GM23338 (cell line): ENCODE results near the gene USP33. TPM values are rescaled to one million over a fixed set of nuclear protein-coding genes. Genes with fewer than 3 reads are reported as not detected.

ENCODE experiments used
- ATAC-seq: fragments of 200-7000 bp; cut with Tn5 transposase; 3 replicates; pipeline ENCODE4 v1.9.1; 2020
- DNase-seq: peaks from one replicate; pipeline ENCODE4 v3.0.0-alpha.2; 2015; ENCODE audit warnings: low spot score
- H2AFZ ChIP-seq: fragments of 200-600 bp; sonication (generic); 2 replicates; pipeline ENCODE4 v1.8.0; 2016; ENCODE audit warnings: antibody characterized with exemption, mild to moderate bottlenecking, moderate library complexity
- H3F3A ChIP-seq: fragments of 200-600 bp; sonication (generic); replicated peaks from 2 replicates; pipeline ENCODE4 v1.8.0; 2017; ENCODE audit warnings: antibody characterized with exemption, mixed run types, low read depth
- H3K27ac ChIP-seq: fragments of 200-600 bp; sonication (generic); 2 replicates; pipeline ENCODE4 v1.6.1; 2016; ENCODE audit warnings: low read depth
- H3K27me3 ChIP-seq: fragments of 200-600 bp; sonication (generic); 2 replicates; pipeline ENCODE4 v1.8.0; 2016; ENCODE audit warnings: mild to moderate bottlenecking, mixed run types, moderate library complexity; ENCODE audit not compliant: insufficient read depth
- H3K36me3 ChIP-seq: fragments of 200-600 bp; sonication (generic); 2 replicates; pipeline ENCODE4 v1.8.0; 2016; ENCODE audit warnings: mild to moderate bottlenecking; ENCODE audit not compliant: insufficient read depth
- H3K4me1 ChIP-seq: fragments of 200-600 bp; sonication (generic); 2 replicates; pipeline ENCODE4 v1.8.0; 2016; ENCODE audit warnings: mild to moderate bottlenecking, moderate library complexity; ENCODE audit not compliant: insufficient read depth
- H3K4me2 ChIP-seq: fragments of 200-600 bp; sonication (generic); 2 replicates; pipeline ENCODE4 v1.7.1; 2017; ENCODE audit warnings: mixed run types
- H3K4me3 ChIP-seq: fragments of 200-600 bp; sonication (generic); 2 replicates; pipeline ENCODE4 v1.6.1; 2016; ENCODE audit warnings: mixed run types
- H3K79me2 ChIP-seq: fragments of 200-600 bp; sonication (generic); replicated peaks from 2 replicates; pipeline ENCODE4 v1.8.0; 2017; ENCODE audit warnings: mild to moderate bottlenecking; ENCODE audit not compliant: insufficient read depth
- H3K9me2 ChIP-seq: fragments of 200-600 bp; sonication (generic); 2 replicates; pipeline ENCODE4 v1.8.0; 2017; ENCODE audit not compliant: insufficient read depth
- H4K20me1 ChIP-seq: fragments of 200-600 bp; sonication (generic); replicated peaks from 2 replicates; pipeline ENCODE4 v1.8.0; 2017; ENCODE audit warnings: mild to moderate bottlenecking; ENCODE audit not compliant: insufficient read depth
- H3K27ac Mint-ChIP-seq: 2 replicates; pipeline ENCODE4 v1.8.0; 2020; ENCODE audit warnings: inconsistent platforms, mild to moderate bottlenecking, moderate library complexity, mixed read lengths
- H3K27me3 Mint-ChIP-seq: 3 replicates; pipeline ENCODE4 v1.8.0; 2022; ENCODE audit warnings: low read depth, mild to moderate bottlenecking, moderate library complexity, mixed read lengths, inconsistent platforms; ENCODE audit not compliant: insufficient read depth, poor library complexity
- H3K36me3 Mint-ChIP-seq: 3 replicates; pipeline ENCODE4 v1.8.0; 2021; ENCODE audit warnings: low read depth, mild to moderate bottlenecking, inconsistent platforms, moderate library complexity, mixed read lengths
- H3K4me1 Mint-ChIP-seq: 3 replicates; pipeline ENCODE4 v1.8.0; 2020; ENCODE audit warnings: mild to moderate bottlenecking, inconsistent platforms, mixed read lengths
- H3K4me3 Mint-ChIP-seq: 3 replicates; pipeline ENCODE4 v1.8.0; 2021; ENCODE audit warnings: moderate library complexity, mild to moderate bottlenecking, inconsistent platforms, mixed read lengths
- H3K9me3 Mint-ChIP-seq: 3 replicates; pipeline ENCODE4 v1.8.0; 2020; ENCODE audit warnings: moderate library complexity, mild to moderate bottlenecking, inconsistent platforms, mixed read lengths
- CTCF ChIP-seq, 2 experiments: fragments of 200-600 bp in 1 of 2; sonication (generic) in 1 of 2; conservative IDR thresholded peaks; 2 replicates each; pipeline versions ENCODE4 v1.5.1 to v1.6.1; 2016 to 2017; ENCODE audit warnings: antibody characterized with exemption in 2 of 2, low read depth in 2 of 2, mild to moderate bottlenecking in 2 of 2, moderate library complexity in 1 of 2
- ETS1 ChIP-seq: IDR thresholded peaks from 2 replicates; pipeline ENCODE4 v1.6.1; 2016; ENCODE audit warnings: antibody characterized with exemption
- NANOG ChIP-seq: IDR thresholded peaks from 2 replicates; pipeline ENCODE4 v1.6.1; 2016; ENCODE audit warnings: antibody characterized with exemption, borderline replicate concordance
- POLR2AphosphoS5 ChIP-seq: IDR thresholded peaks from 2 replicates; pipeline ENCODE4 v1.6.1; 2016; ENCODE audit warnings: antibody characterized with exemption, low read depth
- STAT1 ChIP-seq: IDR thresholded peaks from one replicate; pipeline ENCODE4 v1.6.1; 2016; ENCODE audit warnings: antibody characterized with exemption; ENCODE audit not compliant: unreplicated experiment
- ZNF114 ChIP-seq: fragments of 250-450 bp; sonication (Bioruptor Pico); IDR thresholded peaks from 2 replicates; pipeline ENCODE4 v1.5.0; 2020; ENCODE audit warnings: mild to moderate bottlenecking, moderate library complexity
- long read RNA-seq: library from polyadenylated mRNA; unstranded; transcript quantifications from one replicate; pipeline ENCODE4 v2.0.0, GENCODE V29; 2020; ENCODE audit not compliant: unreplicated experiment
- polyA plus RNA-seq: library from polyadenylated mRNA; unstranded; fragments of >200 nt; fragmentation: Nextera tagmentation; extraction: Ambion mirVana; gene quantifications from 2 replicates; pipeline ENCODE4 v1.2.1, GENCODE V29; 2016
- total RNA-seq: library from RNA; depleted of rRNA; stranded (reverse); fragments of >200 nt; shearing (Covaris generic); gene quantifications from 2 replicates; pipeline ENCODE4 v1.2.3, GENCODE V29; 2014; rRNA removed
- TF ChIP-seq, protein P1 (sequence below): IDR thresholded peaks from one replicate; pipeline ENCODE4 v1.6.1; 2018; ENCODE audit warnings: antibody characterized with exemption; ENCODE audit not compliant: unreplicated experiment

The USP33 gene
- total RNA-seq (61.9 and 63.9 TPM in 2 replicates), polyA plus RNA-seq (36.6 and 42.4 TPM in 2 replicates)
- long read RNA-seq, partial matches to known transcripts: 14 of 20 reads
- long read RNA-seq, other reads (novel, unspliced or antisense): 5 of 20 reads

DNA sequence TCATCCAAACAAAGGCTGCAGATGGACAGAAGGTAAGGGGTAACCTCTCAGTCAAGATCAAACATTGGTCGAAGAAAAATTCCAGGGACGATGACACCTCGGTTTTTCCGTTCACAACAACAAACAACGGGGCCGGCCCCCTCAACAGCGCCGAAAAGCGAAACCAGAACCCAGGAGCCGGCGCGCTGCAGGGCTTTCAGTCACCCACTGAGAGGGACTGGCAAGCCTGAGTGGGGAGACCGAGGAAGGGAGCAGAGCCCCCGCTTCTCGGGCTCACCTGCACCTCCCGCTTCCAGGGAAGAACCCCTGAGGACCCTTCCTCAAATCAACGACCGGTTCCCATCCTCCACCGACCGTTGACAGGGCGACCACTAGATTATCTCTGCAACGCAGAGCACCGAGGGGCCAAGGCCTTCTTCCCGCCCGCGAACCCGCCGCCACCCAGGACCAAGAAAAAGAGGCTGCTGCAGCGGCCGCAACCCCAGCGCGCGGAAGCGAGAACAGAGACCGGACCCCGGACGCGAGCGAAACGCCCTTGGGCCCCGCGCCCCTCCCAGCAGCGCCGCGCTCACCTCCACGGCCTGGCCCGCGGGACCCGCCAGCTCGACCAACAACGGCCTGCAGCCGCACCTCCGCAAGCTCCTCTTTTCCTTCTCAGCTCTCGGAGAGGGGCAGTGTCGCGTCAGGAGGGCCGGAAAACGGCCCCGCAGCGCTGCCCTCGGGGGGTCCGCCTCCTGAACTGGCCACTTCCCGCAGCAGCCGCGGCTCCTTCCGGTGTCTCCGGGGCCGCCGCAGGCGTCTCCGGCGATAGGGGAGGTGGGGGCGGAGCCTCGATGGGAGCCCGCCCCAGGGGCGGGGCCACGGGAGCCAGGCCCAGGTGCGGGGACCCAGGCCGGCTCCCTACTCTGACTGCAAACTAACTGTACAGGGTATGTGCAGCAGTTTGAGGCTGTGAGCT, at the start of gene USP33:
TSS of gene USP33 (minus strand) at position 782 of the 958 bp plus-strand sequence. CDS start 18,155 bp downstream, outside the sequence.
- peak within 1 kb of the TSS; percentile 94 for H3K4me2 ChIP-seq
- H3K9me2 ChIP-seq: no peaks in the 10 kb centered on the region
- peaks cover 22% of the 10 kb centered on the region for H4K20me1 ChIP-seq
- ATAC-seq (peak; percentile 96), DNase-seq (peak; percentile 96)
- TF ChIP-seq POLR2AphosphoS5: peak; percentile 82
- TF ChIP-seq ETS1: peak; percentile 57; the same call in 1 of the 2 replicates
- TF ChIP-seq NANOG: no peak
- Mint-ChIP-seq H3K4me1 (peaks cover 21% of the 10 kb centered on the region), H3K27ac (peak within 1 kb of the TSS; percentile 92), H3K36me3 (no peaks in the 10 kb centered on the region; the same call in 2 of the 3 replicates), H3K27me3 (peaks cover 2% of the 10 kb centered on the region), H3K9me3 (no peaks in the 10 kb centered on the region), H3K4me3 (peak within 1 kb of the TSS; percentile 93)
- H3K4me3 ChIP-seq: peak within 1 kb of the TSS; percentile 78
- H2AFZ ChIP-seq: peak within 1 kb of the TSS; percentile 94
- H3K79me2 ChIP-seq: peaks cover 47% of the 10 kb centered on the region
- H3F3A ChIP-seq: 0 out of 2 replicates have a peak, but pooled peaks cover 5% of the 10 kb centered on the region
- peaks cover 12% of the 10 kb centered on the region for H3K4me1 ChIP-seq
- no peaks in the 10 kb centered on the region for H3K27me3 ChIP-seq
- H3K36me3 ChIP-seq: no peaks in the 10 kb centered on the region
- H3K27ac ChIP-seq: peak within 1 kb of the TSS; percentile 95

GRCh38 chr1:77803371-77803770, 43.7 kb upstream of the USP33 start:
- Histone ChIP-seq H3K27ac (no peak overlapping the region), H3K27me3 (no peaks in the 10 kb centered on the region), H3K4me1 (no peaks in the 10 kb centered on the region), H3K4me3 (no peak overlapping the region), H4K20me1 (no peaks in the 10 kb centered on the region), H3K4me2 (no peak overlapping the region), H2AFZ (no peak overlapping the region), H3K9me2 (no peaks in the 10 kb centered on the region), H3K36me3 (no peaks in the 10 kb centered on the region), H3K79me2 (no peaks in the 10 kb centered on the region), H3F3A (no peaks in the 10 kb centered on the region)
- no peak overlapping the region for H3K27ac Mint-ChIP-seq
- DNase-seq (no peak), ATAC-seq (no peak)
- H3K9me3 Mint-ChIP-seq: no peaks in the 10 kb centered on the region
- H3K4me3 Mint-ChIP-seq: no peak overlapping the region
- no peaks in the 10 kb centered on the region for H3K4me1 Mint-ChIP-seq
- peaks cover 11% of the 10 kb centered on the region; the same call in 2 of the 3 replicates for H3K36me3 Mint-ChIP-seq
- no peaks in the 10 kb centered on the region for H3K27me3 Mint-ChIP-seq
- TF ChIP-seq, protein P1, sequence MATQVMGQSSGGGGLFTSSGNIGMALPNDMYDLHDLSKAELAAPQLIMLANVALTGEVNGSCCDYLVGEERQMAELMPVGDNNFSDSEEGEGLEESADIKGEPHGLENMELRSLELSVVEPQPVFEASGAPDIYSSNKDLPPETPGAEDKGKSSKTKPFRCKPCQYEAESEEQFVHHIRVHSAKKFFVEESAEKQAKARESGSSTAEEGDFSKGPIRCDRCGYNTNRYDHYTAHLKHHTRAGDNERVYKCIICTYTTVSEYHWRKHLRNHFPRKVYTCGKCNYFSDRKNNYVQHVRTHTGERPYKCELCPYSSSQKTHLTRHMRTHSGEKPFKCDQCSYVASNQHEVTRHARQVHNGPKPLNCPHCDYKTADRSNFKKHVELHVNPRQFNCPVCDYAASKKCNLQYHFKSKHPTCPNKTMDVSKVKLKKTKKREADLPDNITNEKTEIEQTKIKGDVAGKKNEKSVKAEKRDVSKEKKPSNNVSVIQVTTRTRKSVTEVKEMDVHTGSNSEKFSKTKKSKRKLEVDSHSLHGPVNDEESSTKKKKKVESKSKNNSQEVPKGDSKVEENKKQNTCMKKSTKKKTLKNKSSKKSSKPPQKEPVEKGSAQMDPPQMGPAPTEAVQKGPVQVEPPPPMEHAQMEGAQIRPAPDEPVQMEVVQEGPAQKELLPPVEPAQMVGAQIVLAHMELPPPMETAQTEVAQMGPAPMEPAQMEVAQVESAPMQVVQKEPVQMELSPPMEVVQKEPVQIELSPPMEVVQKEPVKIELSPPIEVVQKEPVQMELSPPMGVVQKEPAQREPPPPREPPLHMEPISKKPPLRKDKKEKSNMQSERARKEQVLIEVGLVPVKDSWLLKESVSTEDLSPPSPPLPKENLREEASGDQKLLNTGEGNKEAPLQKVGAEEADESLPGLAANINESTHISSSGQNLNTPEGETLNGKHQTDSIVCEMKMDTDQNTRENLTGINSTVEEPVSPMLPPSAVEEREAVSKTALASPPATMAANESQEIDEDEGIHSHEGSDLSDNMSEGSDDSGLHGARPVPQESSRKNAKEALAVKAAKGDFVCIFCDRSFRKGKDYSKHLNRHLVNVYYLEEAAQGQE: no peak
- TF ChIP-seq POLR2AphosphoS5: no peak
- no peak for TF ChIP-seq ZNF114 (CRISPR knock-in tag)
- no peak for TF ChIP-seq STAT1
- no peak for TF ChIP-seq CTCF (conservative IDR thresholded peaks at IDR 0.05; ENCODE audit: low read depth in 2 of 2)
- TF ChIP-seq ETS1: no peak
